WTC11 (cell line): ENCODE measurements around the gene LDB2.

ENCODE experiments used
- ZNF232 ChIP-seq: sonication (generic); formaldehyde crosslinking; IDR thresholded peaks from 2 replicates; pipeline ENCODE4 v1.8.0; 2022; ENCODE audit warnings: mild to moderate bottlenecking, missing genetic modification reagents
- ZNF671 ChIP-seq: fragments of 250-450 bp; sonication (Bioruptor Pico); IDR thresholded peaks from 2 replicates; pipeline ENCODE4 v1.8.0; 2021; ENCODE audit warnings: mild to moderate bottlenecking

- TF ChIP-seq ZNF232 (CRISPR knock-in tag) (no peak), ZNF671 (CRISPR knock-in tag) (no peak)
Measured at GRCh38 chr4:16660656-16661055, 237.8 kb downstream of the LDB2 start.
